Activated CD8-positive, alpha-beta memory T cell treated with anti-CD3 and anti-CD28 coated beads, Interleukin-2, amount 10 ng/mL, durations not matched to agents 7 days and 5 days (primary cell): ENCODE data around the gene NARS2. TPM values are rescaled to one million over a fixed set of nuclear protein-coding genes. Genes with fewer than 3 reads are reported as not detected.

Experiments used
- ATAC-seq: fragments of 150-1000 bp; cut with Tn5 transposase; one replicate; pipeline ENCODE4 v1.10.0; 2021; ENCODE audit warnings: moderate library complexity
- CTCF ChIA-PET: fragments of 350-600 bp; sonication (Branson Sonifier 250); formaldehyde crosslinking; loops from one replicate; lab custom pipeline; 2021; ENCODE audit warnings: antibody characterized with exemption; lab: Charles Lee
- DNase-seq: peaks from one replicate; pipeline ENCODE4 v3.0.0-alpha.2; 2020
- H3K27ac Mint-ChIP-seq: one replicate; pipeline ENCODE4 v1.8.0; 2021; ENCODE audit warnings: mild to moderate bottlenecking, mixed read lengths
- H3K27me3 Mint-ChIP-seq: one replicate; pipeline ENCODE4 v1.8.0; 2021; ENCODE audit warnings: mixed read lengths
- H3K36me3 Mint-ChIP-seq: one replicate; pipeline ENCODE4 v1.8.0; 2021; ENCODE audit warnings: mild to moderate bottlenecking, mixed read lengths
- H3K4me1 Mint-ChIP-seq: one replicate; pipeline ENCODE4 v1.8.0; 2021; ENCODE audit warnings: mixed read lengths
- H3K4me3 Mint-ChIP-seq: one replicate; pipeline ENCODE4 v1.8.0; 2021; ENCODE audit warnings: mild to moderate bottlenecking, moderate library complexity, mixed read lengths
- H3K9me3 Mint-ChIP-seq: one replicate; pipeline ENCODE4 v1.8.0; 2022; ENCODE audit warnings: low read depth, mixed read lengths
- total RNA-seq, 2 experiments: library from RNA; stranded (reverse); gene quantifications; one replicate each; pipeline ENCODE4 v1.2.3, GENCODE V29; 2021

Gene NARS2
- total RNA-seq, 2 experiments from 2014 or later = 20.0 TPM

- CTCF ChIA-PET = interaction anchor here (0.7 to 1.7 kb wide), 2 partner anchors 16 to 1158 kb away, joined by 3 read pairs; no protein-coding TSS in a partner anchor
Observed at GRCh38 chr11:78400702-78401101, 174.0 kb downstream of the NARS2 start.

DNA sequence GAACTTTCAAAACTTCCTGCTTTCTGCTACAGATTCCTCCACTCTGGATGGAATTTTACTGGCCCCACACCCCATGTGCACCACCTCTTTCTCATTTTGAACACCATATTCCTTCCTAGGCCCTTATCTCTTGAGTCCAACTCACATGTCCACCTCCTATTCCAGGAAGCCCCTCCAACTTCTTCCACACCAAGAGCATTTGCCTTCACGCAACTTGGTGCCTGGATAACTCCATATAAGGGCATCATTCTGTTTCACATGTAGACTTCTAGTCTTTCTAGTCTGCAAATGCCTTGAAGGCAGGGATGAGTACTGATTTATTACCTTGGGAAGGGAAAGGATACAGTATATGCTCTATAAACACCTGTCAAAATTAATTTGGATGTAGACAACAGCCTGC is 174.5 kb downstream of the NARS2 start:
- Mint-ChIP-seq H3K4me3 (no peak overlapping the region), H3K36me3 (peaks cover 12% of the 10 kb centered on the region), H3K27me3 (no peaks in the 10 kb centered on the region), H3K27ac (peak overlapping the region; percentile 2), H3K9me3 (no peaks in the 10 kb centered on the region), H3K4me1 (peaks cover 29% of the 10 kb centered on the region)
- CTCF ChIA-PET = interaction anchor here (0.6 to 1.7 kb wide), 5 partner anchors 15 to 1159 kb away, joined by 3 to 8 read pairs (median 4); partner anchors contain the start of gene GAB2
- ATAC-seq (no peak), DNase-seq (no peak)

More at GRCh38 chr11:78400702-78401101, 174.0 kb downstream of the NARS2 start:
- no peaks in the 10 kb centered on the region for H3K27me3 Mint-ChIP-seq
- H3K27ac Mint-ChIP-seq = no peak overlapping the region
- no peaks in the 10 kb centered on the region for H3K9me3 Mint-ChIP-seq
- DNase-seq (no peak), ATAC-seq (no peak)
- H3K4me3 Mint-ChIP-seq = no peak overlapping the region
- peaks cover 28% of the 10 kb centered on the region for H3K4me1 Mint-ChIP-seq
- peaks cover 15% of the 10 kb centered on the region for H3K36me3 Mint-ChIP-seq

DNA sequence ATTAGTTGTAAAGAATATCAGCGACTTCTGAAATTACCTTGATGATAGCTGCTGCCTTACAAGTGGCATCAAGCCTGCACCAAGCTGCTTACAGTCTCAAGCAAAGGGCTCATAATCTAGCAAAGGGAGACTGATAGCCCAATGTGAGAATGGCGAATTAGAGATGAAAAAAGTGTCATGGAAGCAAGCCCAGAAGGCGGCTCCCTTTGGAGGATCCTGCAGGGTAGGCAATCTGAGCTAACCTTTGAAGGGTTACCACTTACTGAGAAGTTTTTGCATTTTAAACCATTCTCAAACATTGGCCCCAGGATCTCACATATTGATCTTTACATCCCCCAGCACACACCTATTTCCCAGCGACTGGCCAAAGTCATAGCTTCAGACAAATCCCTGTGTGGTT is 175.5 kb downstream of the NARS2 start:
- H3K4me1 Mint-ChIP-seq = peaks cover 27% of the 10 kb centered on the region
- H3K9me3 Mint-ChIP-seq = no peaks in the 10 kb centered on the region
- H3K4me3 Mint-ChIP-seq = no peak overlapping the region
- DNase-seq (no peak), ATAC-seq (no peak)
- peaks cover 15% of the 10 kb centered on the region for H3K36me3 Mint-ChIP-seq
- H3K27me3 Mint-ChIP-seq = no peaks in the 10 kb centered on the region
- no peak overlapping the region for H3K27ac Mint-ChIP-seq
- CTCF ChIA-PET = interaction anchor here (0.7 to 1.6 kb wide), 4 partner anchors 10 to 110 kb away, joined by 4 to 8 read pairs (median 4); partner anchors contain the start of gene GAB2

GRCh38 chr11:78398715-78399114 is 175.9 kb downstream of the NARS2 start:
- DNase-seq (no peak), ATAC-seq (no peak)
- no peak overlapping the region for H3K4me3 Mint-ChIP-seq
- H3K36me3 Mint-ChIP-seq = peaks cover 16% of the 10 kb centered on the region
- CTCF ChIA-PET = interaction anchor here (0.7 to 1.6 kb wide), 3 partner anchors 9 to 110 kb away, joined by 4 read pairs; no protein-coding TSS in a partner anchor
- no peak overlapping the region for H3K27ac Mint-ChIP-seq
- H3K4me1 Mint-ChIP-seq = peaks cover 27% of the 10 kb centered on the region
- H3K27me3 Mint-ChIP-seq = no peaks in the 10 kb centered on the region
- no peaks in the 10 kb centered on the region for H3K9me3 Mint-ChIP-seq

GRCh38 chr11:78397398-78397797 is 177.3 kb downstream of the NARS2 start:
- CTCF ChIA-PET = interaction anchor here (0.8 to 1.5 kb wide), 4 partner anchors 14 to 194 kb away, joined by 3 to 7 read pairs (median 3); no protein-coding TSS in a partner anchor
- peak; percentile 59 for DNase-seq
- Mint-ChIP-seq H3K27me3 (no peaks in the 10 kb centered on the region), H3K36me3 (peaks cover 18% of the 10 kb centered on the region), H3K4me3 (no peak overlapping the region), H3K4me1 (peaks cover 34% of the 10 kb centered on the region), H3K27ac (peak overlapping the region; percentile 31), H3K9me3 (no peaks in the 10 kb centered on the region)
- ATAC-seq = peak; percentile 86

DNA sequence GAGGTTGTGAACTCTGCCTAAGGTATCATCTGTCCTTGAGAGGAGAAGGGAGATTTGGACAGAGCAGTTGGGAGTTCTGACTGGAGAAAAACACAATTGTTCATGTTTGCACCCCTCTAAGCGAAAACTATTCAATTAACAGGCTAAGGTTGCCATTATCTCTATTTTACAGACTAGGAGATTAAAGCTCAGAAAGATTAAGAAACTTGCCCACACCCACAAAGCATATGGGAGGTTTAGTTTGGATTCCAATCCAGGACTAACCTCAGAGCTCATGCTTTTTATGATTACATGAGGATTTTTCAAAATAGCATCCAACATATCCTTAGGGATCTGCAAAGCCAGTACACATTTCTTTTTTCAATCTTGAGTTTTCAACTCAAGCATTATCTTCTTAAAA is 179.1 kb downstream of the NARS2 start:
- CTCF ChIA-PET = interaction anchor here (1.1 to 1.7 kb wide), 2 partner anchors 9 to 22 kb away, joined by 3 to 4 read pairs; partner anchors contain the start of gene GAB2

DNA sequence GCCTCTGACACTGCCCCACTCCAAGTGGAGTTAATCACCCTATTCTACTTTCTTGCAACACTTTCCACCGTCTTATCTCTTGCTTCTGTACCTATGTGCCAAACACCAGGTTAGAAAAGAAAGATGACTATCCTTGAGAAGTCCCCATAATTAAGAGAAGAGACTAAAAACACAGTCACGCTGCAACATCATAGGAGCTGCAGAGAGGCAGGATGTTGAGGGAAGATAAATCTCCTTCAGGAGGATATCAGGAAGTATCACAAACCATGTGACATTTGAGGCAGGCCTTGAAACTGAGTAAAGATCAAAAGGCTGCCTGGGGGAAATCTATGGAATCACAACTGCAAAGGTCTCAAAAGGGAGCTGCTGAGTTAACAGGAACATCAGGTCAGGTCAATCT is 181.8 kb downstream of the NARS2 start:
- no peak overlapping the region for H3K27ac Mint-ChIP-seq
- no peak overlapping the region for H3K4me3 Mint-ChIP-seq
- H3K4me1 Mint-ChIP-seq = peaks cover 26% of the 10 kb centered on the region
- H3K9me3 Mint-ChIP-seq = no peaks in the 10 kb centered on the region
- ATAC-seq (no peak), DNase-seq (no peak)
- CTCF ChIA-PET = no interaction called here
- H3K27me3 Mint-ChIP-seq = no peaks in the 10 kb centered on the region
- H3K36me3 Mint-ChIP-seq = peaks cover 29% of the 10 kb centered on the region

More for the DNA sequence above, 179.1 kb downstream of the NARS2 start:
- Mint-ChIP-seq H3K9me3 (no peaks in the 10 kb centered on the region), H3K4me3 (no peak overlapping the region), H3K4me1 (peaks cover 34% of the 10 kb centered on the region), H3K27me3 (no peaks in the 10 kb centered on the region), H3K36me3 (peaks cover 20% of the 10 kb centered on the region), H3K27ac (no peak overlapping the region)
- no peak for DNase-seq
- no peak for ATAC-seq

DNA sequence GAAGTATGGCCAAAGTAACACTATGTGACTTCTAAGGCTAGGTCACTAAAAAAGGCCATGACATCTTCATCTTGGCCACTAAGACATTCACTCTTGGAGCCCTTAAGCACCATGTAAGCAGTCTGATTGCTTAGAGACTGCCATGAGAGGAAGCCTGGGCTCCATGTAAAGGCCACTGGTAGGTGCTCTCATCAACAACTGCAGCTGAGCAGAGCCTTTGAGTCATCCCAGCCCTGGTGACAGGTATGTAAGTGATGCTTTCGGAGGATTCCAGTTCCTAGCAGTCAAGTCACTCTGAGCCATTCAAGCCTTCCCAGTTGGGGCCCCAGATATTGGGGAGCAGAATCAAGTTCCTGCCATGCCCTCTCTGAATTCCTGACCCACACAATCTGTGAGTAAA is 183.2 kb downstream of the NARS2 start:
- H3K36me3 Mint-ChIP-seq = peaks cover 35% of the 10 kb centered on the region
- H3K4me1 Mint-ChIP-seq = peaks cover 14% of the 10 kb centered on the region
- H3K27me3 Mint-ChIP-seq = no peaks in the 10 kb centered on the region
- H3K27ac Mint-ChIP-seq = no peak overlapping the region
- ATAC-seq = no peak
- H3K4me3 Mint-ChIP-seq = no peak overlapping the region
- peaks cover 2% of the 10 kb centered on the region for H3K9me3 Mint-ChIP-seq
- CTCF ChIA-PET = interaction anchor here (1.0 kb wide), 1 partner anchor 25 kb away, joined by 3 read pairs; no protein-coding TSS in a partner anchor
- DNase-seq = no peak

DNA sequence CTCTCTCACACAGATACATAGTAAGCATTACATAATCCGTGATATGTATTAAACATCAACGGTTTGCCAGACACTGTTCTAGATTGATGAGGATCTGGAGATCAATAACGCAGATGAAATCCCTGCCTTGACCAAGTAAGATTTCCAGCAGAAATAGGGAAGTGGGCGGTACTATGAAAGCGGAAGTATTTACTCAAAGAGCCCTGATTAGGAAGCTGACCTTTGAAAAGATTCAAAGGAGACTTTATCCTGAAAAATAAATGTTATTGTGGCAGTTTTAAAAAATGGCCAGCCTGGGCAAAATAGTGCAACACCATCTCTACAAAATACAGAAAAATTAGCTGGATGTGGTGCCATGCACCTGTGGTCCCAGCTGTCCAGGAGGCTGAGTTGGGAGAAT is 183.9 kb downstream of the NARS2 start:
- peaks cover 40% of the 10 kb centered on the region for H3K36me3 Mint-ChIP-seq
- CTCF ChIA-PET = no interaction called here
- no peak for DNase-seq
- no peak for ATAC-seq
- no peak overlapping the region for H3K4me3 Mint-ChIP-seq
- H3K27me3 Mint-ChIP-seq = no peaks in the 10 kb centered on the region
- peaks cover 11% of the 10 kb centered on the region for H3K4me1 Mint-ChIP-seq
- peaks cover 2% of the 10 kb centered on the region for H3K9me3 Mint-ChIP-seq
- H3K27ac Mint-ChIP-seq = no peak overlapping the region

DNA sequence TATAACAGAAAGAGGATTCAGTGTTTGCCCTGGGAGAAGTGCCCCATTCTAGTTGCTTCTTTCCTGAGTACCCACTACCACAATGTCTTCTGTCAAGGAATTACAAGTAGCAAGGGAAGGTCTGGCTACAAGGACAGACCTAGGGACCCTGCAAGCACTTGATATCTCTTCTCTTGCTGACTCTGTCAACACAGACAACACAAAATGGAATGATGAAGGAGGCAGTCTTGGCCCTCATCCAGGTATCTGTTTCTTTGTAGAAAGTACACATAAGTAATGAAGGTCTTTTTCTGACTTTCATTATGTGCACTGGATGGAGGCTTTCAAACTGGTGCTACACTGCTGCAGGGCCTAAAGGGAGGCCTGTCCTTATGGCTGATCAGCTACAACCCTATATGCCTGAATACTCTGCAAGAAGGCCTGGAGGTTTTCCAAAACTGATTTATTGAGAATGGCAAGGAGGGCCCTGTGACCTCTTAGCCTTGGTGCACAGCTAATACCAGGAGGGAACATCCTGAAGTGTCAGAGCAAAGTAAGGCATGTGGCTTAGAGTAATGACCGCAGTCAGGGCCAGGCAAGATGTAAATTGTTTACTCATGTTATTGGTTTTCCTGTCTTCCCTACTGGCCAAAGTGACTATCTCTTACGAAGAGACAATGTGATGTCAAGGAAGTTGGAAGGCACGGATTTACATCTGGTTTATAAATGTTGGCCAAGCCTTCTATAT is 188.3 kb downstream of the NARS2 start:
- Mint-ChIP-seq H3K4me1 (peaks cover 1% of the 10 kb centered on the region), H3K4me3 (no peak overlapping the region), H3K27me3 (no peaks in the 10 kb centered on the region), H3K27ac (no peak overlapping the region), H3K9me3 (peaks cover 15% of the 10 kb centered on the region), H3K36me3 (peaks cover 60% of the 10 kb centered on the region)
- DNase-seq = no peak
- CTCF ChIA-PET = interaction anchor here (1.4 kb wide), 1 partner anchor 9 kb away, joined by 3 read pairs; no protein-coding TSS in a partner anchor
- ATAC-seq = no peak

Other genes with a start within 250 kb of the NARS2 start
- gene GAB2, start 157.0 kb downstream of the NARS2 start, total RNA-seq = 10 to 100 TPM; 23.8 to 29.9 TPM